ENCODE results near the gene KDM1A. TPM values are rescaled to one million over a fixed set of nuclear protein-coding genes. Genes with fewer than 3 reads are reported as not detected.
"Not testable (repeated sequence)": the region's sequence is repeated elsewhere in the genome, so short reads cannot be mapped to it uniquely, and the experiment has no call there.

The KDM1A gene
- total RNA-seq, 1 donor from 2014 or later = 29.8 TPM

- ATAC-seq (ENCODE audit: poor library complexity); intact Hi-C loops (cut with DNase I): not testable (repeated sequence)
Observed at GRCh38 chr1:23004769-23005168, 14.5 kb upstream of the KDM1A start.

GRCh38 chr1:23007106-23007505, 12.2 kb upstream of the KDM1A start:
- intact Hi-C loops (cut with DNase I) = no loop called here
- no peak for ATAC-seq (ENCODE audit: poor library complexity)
- DNase-seq = no peak

More at GRCh38 chr1:23004769-23005168, 14.5 kb upstream of the KDM1A start:
- DNase-seq = not testable (repeated sequence)

- intact Hi-C loops (cut with DNase I) = no loop called here
Observed at GRCh38 chr1:23008901-23009300, 10.4 kb upstream of the KDM1A start.

GRCh38 chr1:23010025-23010424, 9.2 kb upstream of the KDM1A start:
- intact Hi-C loops (cut with DNase I); DNase-seq; ATAC-seq (ENCODE audit: poor library complexity): not testable (repeated sequence)

More at GRCh38 chr1:23008901-23009300, 10.4 kb upstream of the KDM1A start:
- DNase-seq (no peak), ATAC-seq (ENCODE audit: poor library complexity) (no peak)

GRCh38 chr1:23013657-23014056, 5.6 kb upstream of the KDM1A start:
- ATAC-seq (ENCODE audit: poor library complexity) (no peak), DNase-seq (no peak)
- intact Hi-C loops (cut with DNase I) = no loop called here

GRCh38 chr1:23018661-23019093, 591 bp upstream of the KDM1A start:
- ATAC-seq (ENCODE audit: poor library complexity) = no peak
- DNase-seq = no peak
- intact Hi-C loops (cut with DNase I) = no loop called here

- intact Hi-C loops (cut with DNase I) = no loop called here
- ATAC-seq (ENCODE audit: poor library complexity) = peak; percentile 20
- DNase-seq = peak; percentile 49
Observed at GRCh38 chr1:23019863-23020625, 776 bp downstream of the KDM1A start.

- DNase-seq (no peak), ATAC-seq (ENCODE audit: poor library complexity) (no peak)
- intact Hi-C loops (cut with DNase I) = no loop called here
Observed at GRCh38 chr1:23020706-23021405, 1.6 kb downstream of the KDM1A start.

- DNase-seq = no peak
Observed at GRCh38 chr1:23021834-23022233, 2.6 kb downstream of the KDM1A start.

GRCh38 chr1:23023174-23023845, 4.0 kb downstream of the KDM1A start:
- ATAC-seq (ENCODE audit: poor library complexity) (no peak), DNase-seq (no peak)
- intact Hi-C loops (cut with DNase I) = no loop called here

More at GRCh38 chr1:23021834-23022233, 2.6 kb downstream of the KDM1A start:
- ATAC-seq (ENCODE audit: poor library complexity) = no peak
- intact Hi-C loops (cut with DNase I) = no loop called here

- no peak for DNase-seq
- ATAC-seq (ENCODE audit: poor library complexity) = no peak
- intact Hi-C loops (cut with DNase I) = no loop called here
Observed at GRCh38 chr1:23026568-23026967, 7.3 kb downstream of the KDM1A start.

GRCh38 chr1:23027352-23027907, 8.2 kb downstream of the KDM1A start:
- ATAC-seq (ENCODE audit: poor library complexity) = no peak
- DNase-seq = no peak
- intact Hi-C loops (cut with DNase I) = no loop called here

- intact Hi-C loops (cut with DNase I) = no loop called here
- ATAC-seq (ENCODE audit: poor library complexity) = no peak
- DNase-seq = no peak
Observed at GRCh38 chr1:23029337-23029736, 10.1 kb downstream of the KDM1A start.

GRCh38 chr1:23035823-23036452, 16.7 kb downstream of the KDM1A start:
- intact Hi-C loops (cut with DNase I) = no loop called here

GRCh38 chr1:23037081-23037740, 17.9 kb downstream of the KDM1A start:
- no peak for ATAC-seq (ENCODE audit: poor library complexity)
- no peak for DNase-seq
- intact Hi-C loops (cut with DNase I) = no loop called here

More at GRCh38 chr1:23035823-23036452, 16.7 kb downstream of the KDM1A start:
- ATAC-seq (ENCODE audit: poor library complexity) = no peak
- no peak for DNase-seq

- DNase-seq (no peak), ATAC-seq (ENCODE audit: poor library complexity) (no peak)
- intact Hi-C loops (cut with DNase I) = no loop called here
Observed at GRCh38 chr1:23039308-23039826, 20.1 kb downstream of the KDM1A start.

GRCh38 chr1:23040509-23040908, 21.2 kb downstream of the KDM1A start:
- intact Hi-C loops (cut with DNase I) = no loop called here
- ATAC-seq (ENCODE audit: poor library complexity) (no peak), DNase-seq (no peak)

GRCh38 chr1:23044035-23044434, 24.8 kb downstream of the KDM1A start:
- no peak for DNase-seq
- no peak for ATAC-seq (ENCODE audit: poor library complexity)
- intact Hi-C loops (cut with DNase I) = no loop called here

All from Right ventricle myocardium superior (tissue), 1 donor.